H1 (cell line): ENCODE measurements around the gene LHPP. TPM values are rescaled to one million over a fixed set of nuclear protein-coding genes. Genes with fewer than 3 reads are reported as not detected.

ENCODE experiments used
- CTCF ChIA-PET: fragments of 300-600 bp; sonication (Branson Sonifier 250); formaldehyde crosslinking; loops from one replicate; lab custom pipeline; 2021; ENCODE audit not compliant: partially characterized antibody; lab: Charles Lee
- POLR2A ChIA-PET: fragments of 300-600 bp; sonication (Branson Sonifier 250); formaldehyde crosslinking; loops from one replicate; lab custom pipeline; 2021; ENCODE audit warnings: inconsistent platforms; ENCODE audit not compliant: partially characterized antibody; lab: Charles Lee
- DNase-seq, 2 experiments: peaks; one replicate each; pipeline versions ENCODE4 v3.0.0 to v3.0.0-alpha.2; 2010 to 2022; ENCODE audit warnings: low spot score in 2 of 2, low read depth in 1 of 2, mixed read lengths in 1 of 2
- FAIRE-seq: peaks from 2 replicates; lab custom pipeline; 2011; peaks lifted over from hg19 to GRCh38; lab: Jason Lieb, UNC
- H2AFZ ChIP-seq: 2 replicates; pipeline ENCODE4 v1.8.1; 2012; ENCODE audit warnings: low read length, inconsistent platforms
- H2AK5ac ChIP-seq: 2 replicates; pipeline ENCODE4 v1.6.1; 2013; ENCODE audit warnings: low read depth, low read length
- H2BK120ac ChIP-seq: replicated peaks from 2 replicates; pipeline ENCODE3; 2013; ENCODE audit warnings: low read depth, low read length, inconsistent platforms
- H2BK12ac ChIP-seq: 2 replicates; pipeline ENCODE4 v1.6.1; 2013; ENCODE audit warnings: low read depth, low read length
- H2BK15ac ChIP-seq: 2 replicates; pipeline ENCODE4 v1.6.1; 2013; ENCODE audit warnings: low read length
- H2BK20ac ChIP-seq: 2 replicates; pipeline ENCODE4 v1.6.1; 2013; ENCODE audit warnings: low read length
- H2BK5ac ChIP-seq: 2 replicates; pipeline ENCODE4 v1.6.1; 2013; ENCODE audit warnings: low read depth, low read length
- H3K14ac ChIP-seq: 2 replicates; pipeline ENCODE4 v1.6.1; 2013; ENCODE audit warnings: inconsistent platforms; ENCODE audit not compliant: insufficient read length
- H3K18ac ChIP-seq: 2 replicates; pipeline ENCODE4 v1.6.1; 2013; ENCODE audit warnings: low read length; ENCODE audit errors: extremely low read depth
- H3K23ac ChIP-seq: 2 replicates; pipeline ENCODE4 v1.6.1; 2013; ENCODE audit warnings: inconsistent platforms; ENCODE audit not compliant: insufficient read length
- H3K23me2 ChIP-seq: 2 replicates; pipeline ENCODE4 v1.6.1; 2013; ENCODE audit warnings: low read depth, low read length
- H3K27ac ChIP-seq: 2 replicates; pipeline ENCODE4 v1.6.1; 2011; ENCODE audit warnings: low read depth, low read length, inconsistent platforms
- H3K27me3 ChIP-seq, 4 experiments: replicated peaks in 1 of 4; 1 replicate in 1 of 4; 2 replicates in 3 of 4; pipeline versions ENCODE4 v1.6.1 to v1.8.1; 2011 to 2013; ENCODE audit warnings: low read length in 3 of 4, mild to moderate bottlenecking in 3 of 4, inconsistent platforms in 2 of 4, mixed read lengths in 2 of 4, moderate library complexity in 1 of 4; ENCODE audit not compliant: control insufficient read depth in 3 of 4, insufficient read depth in 3 of 4; ENCODE audit errors: extremely low read depth in 1 of 4
- H3K36me3 ChIP-seq, 4 experiments: 2 replicates each; pipeline versions ENCODE4 v1.6.1 to v1.8.1; 2011 to 2013; ENCODE audit warnings: mild to moderate bottlenecking in 4 of 4, low read length in 3 of 4, moderate library complexity in 2 of 4, control low read depth in 1 of 4, inconsistent platforms in 1 of 4; ENCODE audit not compliant: insufficient read depth in 4 of 4, control insufficient read depth in 2 of 4
- H3K4ac ChIP-seq: replicated peaks from 2 replicates; pipeline ENCODE3; 2013; ENCODE audit warnings: low read length, low read depth, mixed read lengths, inconsistent platforms; ENCODE audit not compliant: insufficient read length
- H3K4me1 ChIP-seq, 4 experiments: replicated peaks in 1 of 4; 1 replicate in 1 of 4; 2 replicates in 3 of 4; pipeline versions ENCODE4 v1.6.1 to v1.8.1; 2011 to 2013; ENCODE audit warnings: low read length in 3 of 4, inconsistent platforms in 2 of 4, mixed read lengths in 1 of 4; ENCODE audit not compliant: insufficient read depth in 4 of 4, control insufficient read depth in 3 of 4
- H3K4me2 ChIP-seq, 2 experiments: 2 replicates each; pipeline versions ENCODE4 v1.6.1 to v1.8.1; 2011 to 2013; ENCODE audit warnings: low read depth in 2 of 2, low read length in 2 of 2, control low read depth in 1 of 2, inconsistent platforms in 1 of 2, mild to moderate bottlenecking in 1 of 2; ENCODE audit not compliant: insufficient read depth in 1 of 2
- H3K4me3 ChIP-seq, 4 experiments: fragments of 200-600, 300-600 bp in 1 of 4; sonication (generic), shearing (Covaris generic), sonication (Bioruptor Twin) in 1 of 4; 2 replicates each; pipeline versions ENCODE4 v1.5.1 to v1.8.1; 2011 to 2016; ENCODE audit warnings: low read length in 4 of 4, low read depth in 3 of 4, control low read depth in 2 of 4, inconsistent platforms in 2 of 4, mild to moderate bottlenecking in 2 of 4, mixed read lengths in 1 of 4, moderate library complexity in 1 of 4; ENCODE audit not compliant: insufficient read depth in 2 of 4; ENCODE audit errors: extremely low read depth in 1 of 4
- H3K56ac ChIP-seq: replicated peaks from 2 replicates; pipeline ENCODE3; 2013; ENCODE audit warnings: low read depth, mild to moderate bottlenecking, mixed read lengths, low read length, inconsistent platforms; ENCODE audit not compliant: insufficient read length
- H3K79me1 ChIP-seq: 2 replicates; pipeline ENCODE4 v1.6.1; 2013; ENCODE audit warnings: low read depth, low read length, control low read depth
- H3K79me2 ChIP-seq, 2 experiments: 2 replicates each; pipeline versions ENCODE4 v1.6.1 to v1.8.1; 2012 to 2013; ENCODE audit warnings: low read length in 2 of 2, mild to moderate bottlenecking in 2 of 2, inconsistent platforms in 1 of 2; ENCODE audit not compliant: insufficient read depth in 2 of 2, control insufficient read depth in 1 of 2
- H3K9ac ChIP-seq, 4 experiments: replicated peaks in 1 of 4; 1 replicate in 1 of 4; 2 replicates in 3 of 4; pipeline versions ENCODE4 v1.6.1 to v1.8.1; 2011 to 2013; ENCODE audit warnings: low read depth in 3 of 4, low read length in 3 of 4, control low read depth in 2 of 4, mild to moderate bottlenecking in 2 of 4, moderate library complexity in 2 of 4, inconsistent platforms in 1 of 4; ENCODE audit errors: extremely low read depth in 1 of 4
- H3K9me3 ChIP-seq, 2 experiments: 2 replicates each; pipeline versions ENCODE4 v1.6.1 to v1.8.1; 2012 to 2013; ENCODE audit warnings: mild to moderate bottlenecking in 2 of 2, moderate library complexity in 2 of 2, control low read depth in 1 of 2, inconsistent platforms in 1 of 2, low read depth in 1 of 2, low read length in 1 of 2, mixed read lengths in 1 of 2; ENCODE audit not compliant: insufficient read depth in 2 of 2
- H4K20me1 ChIP-seq, 2 experiments: replicated peaks in 1 of 2; 2 replicates each; pipeline versions ENCODE3 to v1.8.1; 2011 to 2013; ENCODE audit warnings: inconsistent platforms in 2 of 2, low read length in 2 of 2, mild to moderate bottlenecking in 1 of 2; ENCODE audit not compliant: insufficient read depth in 2 of 2, control insufficient read depth in 1 of 2
- H4K5ac ChIP-seq: 2 replicates; pipeline ENCODE4 v1.6.1; 2013; ENCODE audit warnings: low read length, low read depth, mixed read lengths, inconsistent platforms; ENCODE audit not compliant: insufficient read length
- H4K8ac ChIP-seq: 2 replicates; pipeline ENCODE4 v1.8.0; 2013; ENCODE audit warnings: mild to moderate bottlenecking, moderate library complexity, low read length, inconsistent platforms; ENCODE audit not compliant: insufficient read depth; ENCODE audit errors: extremely low read depth
- H4K91ac ChIP-seq: replicated peaks from 2 replicates; pipeline ENCODE3; 2013; ENCODE audit warnings: low read length, mixed read lengths, inconsistent platforms; ENCODE audit not compliant: insufficient read length
- ASH2L ChIP-seq: fragments of 200-600, 300-600 bp; sonication (generic); IDR thresholded peaks from one replicate; pipeline ENCODE4 v1.7.1; 2017; ENCODE audit warnings: low read length
- CBX5 ChIP-seq: fragments of 300-800, 300-1000 bp; sonication (generic); IDR thresholded peaks from 2 replicates; pipeline ENCODE4 v1.7.1; 2016; ENCODE audit warnings: antibody characterized with exemption, low read length, low read depth
- CBX8 ChIP-seq: fragments of 300-800, 300-1000 bp; sonication (generic); IDR thresholded peaks from 2 replicates; pipeline ENCODE4 v1.7.1; 2016; ENCODE audit warnings: low read depth, low read length, borderline replicate concordance
- CREB1 ChIP-seq: IDR thresholded peaks from 2 replicates; pipeline ENCODE4 v1.6.1; 2012; ENCODE audit warnings: inconsistent platforms
- HDAC2 ChIP-seq, 2 experiments: fragments of 300-600 bp in 1 of 2; sonication (generic) in 1 of 2; IDR thresholded peaks; 2 replicates each; pipeline ENCODE4 v1.6.1; 2011 to 2012; ENCODE audit warnings: low read depth in 2 of 2, low read length in 2 of 2, mild to moderate bottlenecking in 2 of 2, moderate library complexity in 2 of 2, borderline replicate concordance in 1 of 2, inconsistent platforms in 1 of 2
- POLR2A ChIP-seq, 2 experiments: IDR thresholded peaks; 1 replicate in 1 of 2; 2 replicates in 1 of 2; pipeline ENCODE4 v1.6.1; 2011; ENCODE audit warnings: low read depth in 2 of 2, low read length in 2 of 2, mild to moderate bottlenecking in 2 of 2; ENCODE audit errors: control extremely low read depth in 1 of 2
- POLR2AphosphoS5 ChIP-seq: IDR thresholded peaks from 2 replicates; pipeline ENCODE4 v1.6.1; 2011; ENCODE audit warnings: low read depth, low read length
- POU5F1 ChIP-seq: IDR thresholded peaks from 2 replicates; pipeline ENCODE4 v1.6.1; 2011; ENCODE audit warnings: low read depth, mild to moderate bottlenecking, low read length, moderate library complexity
- RAD21 ChIP-seq, 2 experiments: IDR thresholded peaks in 1 of 2; conservative IDR thresholded peaks in 1 of 2; 2 replicates each; pipeline ENCODE4 v1.6.1; 2011; ENCODE audit warnings: low read depth in 2 of 2, low read length in 2 of 2, improper control_type of control experiment in 1 of 2, inconsistent platforms in 1 of 2, mild to moderate bottlenecking in 1 of 2, moderate library complexity in 1 of 2
- SIRT6 ChIP-seq: IDR thresholded peaks from one replicate; pipeline ENCODE4 v1.7.1; 2012; ENCODE audit warnings: low read length, inconsistent platforms
- SP4 ChIP-seq: IDR thresholded peaks from 2 replicates; pipeline ENCODE4 v1.6.1; 2012; ENCODE audit warnings: low read length, inconsistent platforms
- TAF1 ChIP-seq: IDR thresholded peaks from 2 replicates; pipeline ENCODE4 v1.6.1; 2011; ENCODE audit warnings: mild to moderate bottlenecking, low read depth, low read length
- WGBS, 2 experiments: shearing (Covaris generic) in 1 of 2; methylation state at CpG; one replicate each; pipeline versions ENCODE4 v1.1.6 to v1.1.7; 2013 to 2015; ENCODE audit warnings: low lambda C conversion rate in 2 of 2, mixed read lengths in 2 of 2, inconsistent platforms in 1 of 2, low coverage in 1 of 2, missing lambda C conversion rate in 1 of 2; ENCODE audit not compliant: insufficient replicate concordance in 2 of 2, insufficient coverage in 1 of 2, insufficient read length in 1 of 2; ENCODE audit errors: extremely low coverage in 1 of 2, missing lambda C conversion rate in 1 of 2; 5-methylcytosine and 5-hydroxymethylcytosine counted together
- polyA plus RNA-seq, 7 experiments: library from polyadenylated mRNA; depleted of rRNA in 3 of 7; stranded (reverse) in 5 of 7; unstranded in 2 of 7; fragments of >200 nt in 5 of 7; fragments of 200-250 nt in 2 of 7; gene quantifications; 1 replicate in 5 of 7; 2 replicates in 1 of 7; 4 replicates in 1 of 7; pipeline versions ENCODE4 v1.2.1 to v1.2.3, GENCODE V29; 2011 to 2013; ENCODE audit warnings: missing spikeins in 2 of 7, mixed read lengths in 2 of 7
- total RNA-seq: library from RNA; stranded (reverse); fragmentation: NEBNext Ultra II Directional; extraction: Animal tissue kit (Norgen Biotek cat#: 25700); gene quantifications from 2 replicates; pipeline ENCODE4 v1.2.1, GENCODE V29; 2021
- TF ChIP-seq, protein P1 (sequence below), 3 experiments: IDR thresholded peaks; 1 replicate in 2 of 3; 2 replicates in 1 of 3; pipeline versions ENCODE4 v1.5.1 to v1.6.1; 2011; ENCODE audit warnings: low read length in 3 of 3, mild to moderate bottlenecking in 3 of 3, inconsistent platforms in 2 of 3, low read depth in 1 of 3, moderate library complexity in 1 of 3; ENCODE audit not compliant: insufficient read depth in 1 of 3; ENCODE audit errors: control extremely low read depth in 1 of 3

Gene LHPP
- total and polyA plus RNA-seq, 2 of the 8 experiments (the other 6 are each of a cell fraction or from before 2014, with no cell fraction given) = 26.0 to 45.0 TPM

DNA sequence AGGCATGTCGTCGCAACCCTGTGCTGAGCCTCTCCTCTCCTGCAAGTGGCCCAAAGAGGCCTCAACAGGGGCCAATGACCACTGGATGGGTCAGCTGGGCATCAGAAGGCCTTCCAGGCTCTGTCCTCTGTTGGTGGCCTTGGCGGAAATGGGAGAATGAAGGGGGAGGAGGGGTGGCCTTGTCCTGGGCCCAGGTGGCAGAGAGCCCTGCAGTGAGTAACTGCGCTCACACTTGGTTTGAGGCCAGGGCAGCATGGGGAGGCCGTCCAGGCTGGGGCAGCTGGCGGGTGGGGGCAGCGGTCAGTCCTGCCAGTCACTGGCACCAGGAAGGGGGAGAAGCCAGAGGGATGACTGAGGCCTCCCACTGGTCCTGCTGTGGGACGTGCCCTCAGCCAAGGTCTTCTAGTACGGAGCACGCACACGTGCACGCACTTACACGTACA lies 59.8 kb downstream of the LHPP start:
- H3K9me3 ChIP-seq = no peaks in the 10 kb centered on the region
- no peak for DNase-seq
- WGBS, 2 experiments = 94% methylated on average over 9 of the region's 13 CpGs; no CpG with 5 or more reads in 1 of the 2 experiments
- H3K23me2 ChIP-seq = no peaks in the 10 kb centered on the region
- no peaks in the 10 kb centered on the region for H3K36me3 ChIP-seq
- H2BK15ac ChIP-seq = no peak overlapping the region
- ChIA-PET POLR2A (no interaction called here), CTCF (interaction anchor here (0.7 to 38.0 kb wide), 7 partner anchors 9 to 1460 kb away, joined by 3 to 681 read pairs (median 4); no protein-coding TSS in a partner anchor)
- H2AK5ac ChIP-seq = no peak overlapping the region
- H4K20me1 ChIP-seq = no peaks in the 10 kb centered on the region
- no peak overlapping the region for H4K5ac ChIP-seq
- H3K4me3 ChIP-seq = no peak overlapping the region
- H3K4ac ChIP-seq = no peak overlapping the region
- no peak overlapping the region for H2BK20ac ChIP-seq
- no peak overlapping the region for H2BK120ac ChIP-seq
- no peak overlapping the region for H4K91ac ChIP-seq
- peaks cover 0 to 18% (median 4%) of the 10 kb centered on the region in 4 experiments; a peak in 4 of 7 replicates for H3K4me1 ChIP-seq
- no peak overlapping the region for H3K18ac ChIP-seq
- H3K27ac ChIP-seq = no peak overlapping the region
- H3K14ac ChIP-seq = no peak overlapping the region
- H2AFZ ChIP-seq = no peak overlapping the region
- peak overlapping the region; percentile 26 for H3K56ac ChIP-seq
- no peaks in the 10 kb centered on the region for H3K79me2 ChIP-seq
- no peaks in the 10 kb centered on the region for H3K27me3 ChIP-seq
- no peak overlapping the region for H2BK12ac ChIP-seq
- no peak overlapping the region for H3K23ac ChIP-seq
- FAIRE-seq = no peak
- H3K79me1 ChIP-seq = peaks cover 3% of the 10 kb centered on the region; the same call in 1 of the 2 replicates
- H4K8ac ChIP-seq = no peak overlapping the region
- no peak overlapping the region for H3K4me2 ChIP-seq
- no peak overlapping the region for H3K9ac ChIP-seq
- H2BK5ac ChIP-seq = no peak overlapping the region
- TF ChIP-seq POLR2A (IDR thresholded peaks at IDR 0.05; ENCODE audit: control extremely low read depth in 1 of 2, low read depth in 2 of 2, low read length in 2 of 2) (no peak), CBX5 (no peak), TAF1 (no peak), CBX8 (no peak), SIRT6 (no peak), ASH2L (no peak), RAD21 (IDR thresholded peaks at IDR 0.05 in 1 of 2, conservative IDR thresholded peaks at IDR 0.05 in 1 of 2; ENCODE audit: low read depth in 2 of 2, low read length in 2 of 2) (no peak), POU5F1 (no peak), SP4 (no peak), CREB1 (no peak), HDAC2 (IDR thresholded peaks at IDR 0.05; ENCODE audit: borderline replicate concordance in 1 of 2, low read depth in 2 of 2, low read length in 2 of 2) (no peak), POLR2AphosphoS5 (no peak)
- TF ChIP-seq, protein P1, sequence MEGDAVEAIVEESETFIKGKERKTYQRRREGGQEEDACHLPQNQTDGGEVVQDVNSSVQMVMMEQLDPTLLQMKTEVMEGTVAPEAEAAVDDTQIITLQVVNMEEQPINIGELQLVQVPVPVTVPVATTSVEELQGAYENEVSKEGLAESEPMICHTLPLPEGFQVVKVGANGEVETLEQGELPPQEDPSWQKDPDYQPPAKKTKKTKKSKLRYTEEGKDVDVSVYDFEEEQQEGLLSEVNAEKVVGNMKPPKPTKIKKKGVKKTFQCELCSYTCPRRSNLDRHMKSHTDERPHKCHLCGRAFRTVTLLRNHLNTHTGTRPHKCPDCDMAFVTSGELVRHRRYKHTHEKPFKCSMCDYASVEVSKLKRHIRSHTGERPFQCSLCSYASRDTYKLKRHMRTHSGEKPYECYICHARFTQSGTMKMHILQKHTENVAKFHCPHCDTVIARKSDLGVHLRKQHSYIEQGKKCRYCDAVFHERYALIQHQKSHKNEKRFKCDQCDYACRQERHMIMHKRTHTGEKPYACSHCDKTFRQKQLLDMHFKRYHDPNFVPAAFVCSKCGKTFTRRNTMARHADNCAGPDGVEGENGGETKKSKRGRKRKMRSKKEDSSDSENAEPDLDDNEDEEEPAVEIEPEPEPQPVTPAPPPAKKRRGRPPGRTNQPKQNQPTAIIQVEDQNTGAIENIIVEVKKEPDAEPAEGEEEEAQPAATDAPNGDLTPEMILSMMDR (IDR thresholded peaks at IDR 0.05; ENCODE audit: control extremely low read depth in 1 of 3, insufficient read depth in 1 of 3, low read depth in 1 of 3, low read length in 3 of 3) = no peak
